Lower leg skin (tissue), 4 donors: Measurements from ENCODE around the gene PRTFDC1. TPM values are rescaled to one million over a fixed set of nuclear protein-coding genes. Genes with fewer than 3 reads are reported as not detected.

Experiments used
- DNase-seq, 2 donors: peaks; one replicate each; pipeline ENCODE4 v3.0.0-alpha.2; 2019; ENCODE audit warnings: low spot score in 2 of 2
- H3K4me3 ChIP-seq: fragments of 200-600 bp; sonication (generic); 2 replicates; pipeline ENCODE4 v1.5.1; 2017; ENCODE audit warnings: mild to moderate bottlenecking, low read depth; ENCODE audit not compliant: poor library complexity, severe bottlenecking
- CTCF ChIP-seq, 3 donors: fragments of 450-650 bp; IDR thresholded peaks; one replicate each; pipeline ENCODE4 v1.5.1; 2016; ENCODE audit warnings: antibody characterized with exemption in 3 of 3, mild to moderate bottlenecking in 3 of 3, moderate library complexity in 2 of 3
- POLR2A ChIP-seq, 2 donors: fragments of 450-650 bp; IDR thresholded peaks; one replicate each; pipeline ENCODE4 v1.6.1; 2016 to 2017; ENCODE audit warnings: antibody characterized with exemption in 2 of 2, mild to moderate bottlenecking in 1 of 2, moderate library complexity in 1 of 2
- WGBS, 2 donors: methylation state at CpG; one replicate each; pipeline ENCODE4 v1.1.5; 2018; 5-methylcytosine and 5-hydroxymethylcytosine counted together
- intact Hi-C: fragments of 100-400 bp; cut with DNase I; formaldehyde crosslinking; loops from one replicate; pipeline ENCODE4 v1.15.0; 2023; ENCODE audit warnings: low total_unique reads
- total RNA-seq, 4 donors: library from RNA; depleted of rRNA; stranded (reverse); fragments of >200 nt; gene quantifications; one replicate each; pipeline ENCODE4 v1.1.0, GENCODE V29; 2016

PRTFDC1 gene
- total RNA-seq, 4 donors from 2014 or later, result 0.45 to 1.3 TPM; not detected in 2

GRCh38 chr10:24854256-24854655 is 98.2 kb downstream of the PRTFDC1 start:
- no peak for DNase-seq
- no peak overlapping the region for H3K4me3 ChIP-seq
- intact Hi-C loops, result no loop called here
- 91 to 94% methylated on average over 6 of the region's 6 CpGs for WGBS, 2 donors
- TF ChIP-seq CTCF (IDR thresholded peaks at IDR 0.05) (no peak), POLR2A (IDR thresholded peaks at IDR 0.05) (no peak)

- no peak overlapping the region for H3K4me3 ChIP-seq
- no peak for DNase-seq
- intact Hi-C loops, result no loop called here
- no peak for TF ChIP-seq POLR2A (IDR thresholded peaks at IDR 0.05)
- no peak for TF ChIP-seq CTCF (IDR thresholded peaks at IDR 0.05)
Measured at GRCh38 chr10:24853661-24854060, 98.7 kb downstream of the PRTFDC1 start.

GRCh38 chr10:24851629-24852028 is 100.8 kb downstream of the PRTFDC1 start:
- 71 to 74% methylated on average over 11 of the region's 11 CpGs for WGBS, 2 donors
- no peak for DNase-seq
- H3K4me3 ChIP-seq, result no peak overlapping the region
- intact Hi-C loops, result no loop called here
- TF ChIP-seq POLR2A (IDR thresholded peaks at IDR 0.05) (no peak), CTCF (IDR thresholded peaks at IDR 0.05) (no peak)

GRCh38 chr10:24850727-24851296 is 101.6 kb downstream of the PRTFDC1 start:
- no peak overlapping the region for H3K4me3 ChIP-seq
- intact Hi-C loops, result no loop called here
- TF ChIP-seq POLR2A (IDR thresholded peaks at IDR 0.05), result no peak
- TF ChIP-seq CTCF (IDR thresholded peaks at IDR 0.05), result no peak
- DNase-seq, result no peak
- WGBS, 2 donors, result 64 to 78% methylated on average over 1 of the region's 1 CpG

- 50 to 57% methylated on average over 9 of the region's 9 CpGs for WGBS, 2 donors
- H3K4me3 ChIP-seq, result no peak overlapping the region
- DNase-seq, result no peak
- TF ChIP-seq POLR2A (IDR thresholded peaks at IDR 0.05) (no peak), CTCF (IDR thresholded peaks at IDR 0.05) (no peak)
- intact Hi-C loops, result no loop called here
Measured at GRCh38 chr10:24849501-24850299, 102.7 kb downstream of the PRTFDC1 start.
